Lung (tissue), 12 donors: ENCODE measurements around the gene ERMARD. TPM values are rescaled to one million over a fixed set of nuclear protein-coding genes. Genes with fewer than 3 reads are reported as not detected.

Source experiments
- ATAC-seq: fragments of 200-7000 bp; cut with Tn5 transposase; one replicate; pipeline ENCODE4 v1.9.1; 2020; ENCODE audit warnings: moderate number of reproducible peaks; ENCODE audit not compliant: insufficient read depth, low FRiP score
- DNase-seq, 3 donors: peaks; one replicate each; pipeline ENCODE4 v3.0.0-alpha.2; 2013 to 2017
- H3K27ac ChIP-seq, 2 donors: one replicate each; pipeline ENCODE4 v1.5.1; 2013; ENCODE audit warnings: mild to moderate bottlenecking in 2 of 2, moderate library complexity in 2 of 2, control low read depth in 1 of 2, inconsistent platforms in 1 of 2, low read depth in 1 of 2, low read length in 1 of 2
- H3K27me3 ChIP-seq, 3 donors: one replicate each; pipeline ENCODE4 v1.5.1; 2013; ENCODE audit warnings: low read length in 2 of 3; ENCODE audit not compliant: control insufficient read depth in 3 of 3, insufficient read depth in 3 of 3
- H3K36me3 ChIP-seq, 4 donors: one replicate each; pipeline ENCODE4 v1.5.1; 2013; ENCODE audit warnings: low read length in 4 of 4, mild to moderate bottlenecking in 1 of 4, moderate library complexity in 1 of 4; ENCODE audit not compliant: control insufficient read depth in 4 of 4, insufficient read depth in 4 of 4
- H3K4me1 ChIP-seq, 5 donors: one replicate each; pipeline ENCODE4 v1.5.1; 2013; ENCODE audit warnings: low read length in 5 of 5, mild to moderate bottlenecking in 2 of 5, moderate library complexity in 1 of 5; ENCODE audit not compliant: control insufficient read depth in 5 of 5, insufficient read depth in 5 of 5
- H3K4me3 ChIP-seq: one replicate; pipeline ENCODE4 v1.5.1; 2013; ENCODE audit warnings: mild to moderate bottlenecking, control low read depth, moderate library complexity
- H3K9ac ChIP-seq, 2 donors: one replicate each; pipeline ENCODE4 v1.5.1; 2013; ENCODE audit warnings: low read length in 2 of 2, control low read depth in 1 of 2; ENCODE audit not compliant: insufficient read depth in 1 of 2
- H3K9me3 ChIP-seq, 4 donors: one replicate each; pipeline ENCODE4 v1.5.1; 2013; ENCODE audit warnings: low read length in 3 of 4, mild to moderate bottlenecking in 1 of 4, moderate library complexity in 1 of 4; ENCODE audit not compliant: control insufficient read depth in 4 of 4, insufficient read depth in 3 of 4
- CTCF ChIP-seq: IDR thresholded peaks from 2 replicates; pipeline ENCODE4 v1.5.1; 2012; ENCODE audit warnings: mild to moderate bottlenecking; ENCODE audit errors: control extremely low read depth, extremely low read depth
- WGBS, 2 donors: extraction: QIAGEN DNeasy Blood & Tissue Kit; methylation state at CpG; one replicate each; pipeline ENCODE4 v1.1.7; 2013; 5-methylcytosine and 5-hydroxymethylcytosine counted together
- polyA plus RNA-seq, 2 donors: library from polyadenylated mRNA; stranded (reverse); fragments of 200-250 nt; gene quantifications; one replicate each; pipeline ENCODE4 v1.2.1, GENCODE V29; 2013
- total RNA-seq, 2 donors: library from RNA; depleted of rRNA in 1 of 2; stranded (reverse); fragments of >200 nt in 1 of 2; gene quantifications; one replicate each; pipeline ENCODE4 v1.2.1, GENCODE V29; 2014 to 2021
- donor health status: control.
- donor health status: control.
- donor health status: Bipolar disorder and iron deficiency.
- donor health status: healthy.
- donor health status: DM: yes; HTN: yes; CAD: no.

The ERMARD gene
- total and polyA plus RNA-seq, 4 donors = 18.7 to 55.3 (median 32.9) TPM

GRCh38 chr6:169820358-169820757 lies 68.9 kb downstream of the ERMARD start:
- TF ChIP-seq CTCF = no peak
- WGBS, 2 donors = 70 to 80% methylated on average over 2 of the region's 2 CpGs
- no peaks in the 10 kb centered on the region for H3K27me3 ChIP-seq
- no peaks in the 10 kb centered on the region for H3K4me1 ChIP-seq
- H3K27ac ChIP-seq = no peak overlapping the region
- H3K9ac ChIP-seq = no peak overlapping the region
- no peak for DNase-seq
- no peaks in the 10 kb centered on the region for H3K36me3 ChIP-seq
- H3K4me3 ChIP-seq = no peak overlapping the region
- H3K9me3 ChIP-seq = no peaks in the 10 kb centered on the region
- no peak for ATAC-seq

GRCh38 chr6:169824021-169824420 lies 72.6 kb downstream of the ERMARD start:
- WGBS, 2 donors = 86 to 90% methylated on average over 9 of the region's 9 CpGs
- H3K27me3 ChIP-seq = no peaks in the 10 kb centered on the region
- DNase-seq = no peak
- no peak overlapping the region for H3K9ac ChIP-seq
- H3K4me1 ChIP-seq = no peaks in the 10 kb centered on the region
- ATAC-seq = no peak
- TF ChIP-seq CTCF = no peak
- H3K9me3 ChIP-seq = no peaks in the 10 kb centered on the region
- H3K4me3 ChIP-seq = no peak overlapping the region
- H3K27ac ChIP-seq = no peak overlapping the region
- no peaks in the 10 kb centered on the region for H3K36me3 ChIP-seq

GRCh38 chr6:169824848-169825557 lies 73.6 kb downstream of the ERMARD start:
- peaks cover 0 to 2% (median 0%) of the 10 kb centered on the region in 3 donors for H3K27me3 ChIP-seq
- ATAC-seq (no peak), DNase-seq (no peak)
- H3K9me3 ChIP-seq = no peaks in the 10 kb centered on the region
- no peaks in the 10 kb centered on the region for H3K4me1 ChIP-seq
- H3K9ac ChIP-seq = no peak overlapping the region
- no peak overlapping the region for H3K27ac ChIP-seq
- H3K36me3 ChIP-seq = no peaks in the 10 kb centered on the region
- H3K4me3 ChIP-seq = no peak overlapping the region
- no peak for TF ChIP-seq CTCF
- 90 to 92% methylated on average over 15 of the region's 15 CpGs for WGBS, 2 donors
